ENCODE measurements around the gene RGCC. TPM values are rescaled to one million over a fixed set of nuclear protein-coding genes. Genes with fewer than 3 reads are reported as not detected.

The RGCC gene
- polyA plus RNA-seq, 1 of the 3 experiments (the other 2 are of a cell fraction), result 0.05 TPM

GRCh38 chr13:41452462-41452861 lies 4.9 kb upstream of the RGCC start:
- DNase-seq, result no peak
- CTCF ChIA-PET, result no interaction called here
- H4K20me1 ChIP-seq (ENCODE audit: insufficient read depth), result no peaks in the 10 kb centered on the region
- WGBS (ENCODE audit: low lambda C conversion rate), result 83% methylated on average over 3 of the region's 3 CpGs
- POLR2A ChIA-PET, result no interaction called here
- H3K9ac ChIP-seq, result no peak overlapping the region
- H3K27ac ChIP-seq (ENCODE audit: low read depth in 2 of 2, low read length in 1 of 2), result no peak overlapping the region
- H3K4me2 ChIP-seq, result no peak overlapping the region
- H3F3A ChIP-seq (replicated peaks; ENCODE audit: insufficient read depth), result no peaks in the 10 kb centered on the region
- H2AFZ ChIP-seq (ENCODE audit: low read depth), result no peak overlapping the region
- H3K36me3 ChIP-seq (replicated peaks in 1 of 2; ENCODE audit: control insufficient read depth in 1 of 2, insufficient read depth in 2 of 2, low read length in 1 of 2), result no peaks in the 10 kb centered on the region
- no peaks in the 10 kb centered on the region for H3K9me3 ChIP-seq
- peaks cover 23% of the 10 kb centered on the region for H3K27me3 ChIP-seq (ENCODE audit: insufficient read depth)
- no peaks in the 10 kb centered on the region for H3K9me2 ChIP-seq
- H3K79me2 ChIP-seq (ENCODE audit: insufficient read depth), result no peaks in the 10 kb centered on the region
- H3K4me1 ChIP-seq (ENCODE audit: control insufficient read depth in 1 of 2, insufficient read depth in 2 of 2, low read depth in 1 of 2, low read length in 1 of 2), result peaks cover 5 to 7% of the 10 kb centered on the region in 2 experiments; a peak in 2 of 4 replicates
- H3K4me3 ChIP-seq (ENCODE audit: low read depth in 2 of 2, low read length in 1 of 2), result no peak overlapping the region
- no peak for TF ChIP-seq ELF1 (IDR thresholded peaks at IDR 0.05)
- TF ChIP-seq FOSL2 (IDR thresholded peaks at IDR 0.05; ENCODE audit: borderline replicate concordance, low read depth), result no peak
- no peak for TF ChIP-seq EP300 (IDR thresholded peaks at IDR 0.05; ENCODE audit: borderline replicate concordance in 1 of 2, low read depth in 1 of 2, low read length in 1 of 2)
- no peak for TF ChIP-seq MXI1 (IDR thresholded peaks at IDR 0.05; ENCODE audit: low read depth, low read length)
- TF ChIP-seq SIN3A (IDR thresholded peaks at IDR 0.05; ENCODE audit: borderline replicate concordance, low read depth, low read length), result no peak
- TF ChIP-seq POLR2AphosphoS5 (IDR thresholded peaks at IDR 0.05; ENCODE audit: low read depth, low read length), result no peak
- no peak for TF ChIP-seq JUND (IDR thresholded peaks at IDR 0.05)
- no peak for TF ChIP-seq TAF1 (IDR thresholded peaks at IDR 0.05; ENCODE audit: borderline replicate concordance, low read depth, low read length)
- TF ChIP-seq PBX3 (IDR thresholded peaks at IDR 0.05), result no peak
- no peak for TF ChIP-seq NRF1 (IDR thresholded peaks at IDR 0.05; ENCODE audit: low read depth, low read length)
- no peak for TF ChIP-seq CTCF (IDR thresholded peaks at IDR 0.05)
- TF ChIP-seq RCOR1 (IDR thresholded peaks at IDR 0.05; ENCODE audit: low read length), result no peak
- no peak for TF ChIP-seq YY1 (IDR thresholded peaks at IDR 0.05; ENCODE audit: low read depth)
- TF ChIP-seq EZH2phosphoT487 (IDR thresholded peaks at IDR 0.05; ENCODE audit: borderline replicate concordance, low read depth), result no peak
- TF ChIP-seq RAD21 (IDR thresholded peaks at IDR 0.05; ENCODE audit: low read length), result no peak
- no peak for TF ChIP-seq USF2 (IDR thresholded peaks at IDR 0.05; ENCODE audit: borderline replicate concordance, low read depth, low read length)
